Adipocyte (in vitro differentiated cells): ENCODE data around the gene PNKD.

Source experiments
- DNase-seq: peaks from one replicate; pipeline ENCODE4 v3.0.0-alpha.2; 2015; ENCODE audit warnings: low read depth
- H3K27me3 ChIP-seq: replicated peaks from 2 replicates; pipeline ENCODE4 v1.7.0; 2013; ENCODE audit warnings: mild to moderate bottlenecking, low read length, moderate library complexity; ENCODE audit not compliant: control insufficient read depth, insufficient read depth
- H3K36me3 ChIP-seq: 2 replicates; pipeline ENCODE4 v1.7.0; 2013; ENCODE audit warnings: low read length, mild to moderate bottlenecking, moderate library complexity; ENCODE audit not compliant: control insufficient read depth, insufficient read depth, severe bottlenecking
- H3K4me1 ChIP-seq: 2 replicates; pipeline ENCODE4 v1.7.0; 2013; ENCODE audit warnings: mild to moderate bottlenecking, low read length, moderate library complexity; ENCODE audit not compliant: control insufficient read depth, insufficient read depth
- H3K4me3 ChIP-seq: 2 replicates; pipeline ENCODE4 v1.7.0; 2013; ENCODE audit warnings: mild to moderate bottlenecking, low read length, moderate library complexity
- H3K9ac ChIP-seq: 2 replicates; pipeline ENCODE4 v1.7.0; 2013; ENCODE audit warnings: mild to moderate bottlenecking, low read length, moderate library complexity
- H3K9me3 ChIP-seq: 2 replicates; pipeline ENCODE4 v1.7.0; 2013; ENCODE audit warnings: mild to moderate bottlenecking, low read length, moderate library complexity; ENCODE audit not compliant: control insufficient read depth

PNKD gene

GRCh38 chr2:218374795-218375194, 104.5 kb downstream of the PNKD start:
- Histone ChIP-seq H3K27me3 (no peaks in the 10 kb centered on the region), H3K4me1 (peaks cover 27% of the 10 kb centered on the region), H3K4me3 (no peak overlapping the region), H3K36me3 (no peaks in the 10 kb centered on the region), H3K9me3 (no peaks in the 10 kb centered on the region), H3K9ac (no peak overlapping the region)
- DNase-seq, result no peak

GRCh38 chr2:218375212-218375611, 104.9 kb downstream of the PNKD start:
- peaks cover 23% of the 10 kb centered on the region for H3K4me1 ChIP-seq
- no peaks in the 10 kb centered on the region for H3K9me3 ChIP-seq
- H3K9ac ChIP-seq, result no peak overlapping the region
- H3K4me3 ChIP-seq, result no peak overlapping the region
- no peaks in the 10 kb centered on the region for H3K27me3 ChIP-seq
- DNase-seq, result peak; percentile 81
- H3K36me3 ChIP-seq, result no peaks in the 10 kb centered on the region

- no peak overlapping the region for H3K4me3 ChIP-seq
- H3K4me1 ChIP-seq, result peaks cover 7% of the 10 kb centered on the region
- no peaks in the 10 kb centered on the region for H3K36me3 ChIP-seq
- no peaks in the 10 kb centered on the region for H3K9me3 ChIP-seq
- H3K9ac ChIP-seq, result no peak overlapping the region
- peaks cover 16% of the 10 kb centered on the region for H3K27me3 ChIP-seq
- DNase-seq, result no peak
Observed at GRCh38 chr2:218378053-218378452, 107.7 kb downstream of the PNKD start.

- Histone ChIP-seq H3K4me1 (no peaks in the 10 kb centered on the region), H3K36me3 (no peaks in the 10 kb centered on the region), H3K9me3 (no peaks in the 10 kb centered on the region), H3K27me3 (peaks cover 25% of the 10 kb centered on the region), H3K9ac (no peak within 1 kb of the TSS), H3K4me3 (no peak within 1 kb of the TSS)
- no peak for DNase-seq
Observed at GRCh38 chr2:218381916-218382366, 111.6 kb downstream of the PNKD start, which contains the start of gene SLC11A1. TSS of gene SLC11A1 (plus strand) at chr2:218382273. CDS start at chr2:218382369, 96 bp downstream.

- Histone ChIP-seq H3K27me3 (peaks cover 33% of the 10 kb centered on the region), H3K9me3 (no peaks in the 10 kb centered on the region), H3K4me1 (no peaks in the 10 kb centered on the region), H3K4me3 (no peak overlapping the region), H3K9ac (no peak overlapping the region), H3K36me3 (no peaks in the 10 kb centered on the region)
- no peak for DNase-seq
Observed at GRCh38 chr2:218382785-218383184, 112.5 kb downstream of the PNKD start.

GRCh38 chr2:218383892-218384519, 113.7 kb downstream of the PNKD start:
- no peak for DNase-seq
- Histone ChIP-seq H3K9ac (no peak overlapping the region), H3K9me3 (no peaks in the 10 kb centered on the region), H3K4me3 (no peak overlapping the region), H3K36me3 (no peaks in the 10 kb centered on the region), H3K27me3 (peaks cover 35% of the 10 kb centered on the region), H3K4me1 (no peaks in the 10 kb centered on the region)

- Histone ChIP-seq H3K27me3 (peaks cover 35% of the 10 kb centered on the region), H3K4me1 (no peaks in the 10 kb centered on the region), H3K36me3 (no peaks in the 10 kb centered on the region), H3K4me3 (no peak overlapping the region), H3K9me3 (no peaks in the 10 kb centered on the region), H3K9ac (no peak overlapping the region)
- DNase-seq, result no peak
Observed at GRCh38 chr2:218384975-218385374, 114.7 kb downstream of the PNKD start.

- Histone ChIP-seq H3K36me3 (no peaks in the 10 kb centered on the region), H3K9ac (no peak overlapping the region), H3K4me3 (no peak overlapping the region), H3K4me1 (no peaks in the 10 kb centered on the region), H3K27me3 (peaks cover 32% of the 10 kb centered on the region), H3K9me3 (no peaks in the 10 kb centered on the region)
- DNase-seq, result no peak
Observed at GRCh38 chr2:218386505-218387368, 116.4 kb downstream of the PNKD start.

- H3K27me3 ChIP-seq, result peaks cover 23% of the 10 kb centered on the region
- H3K36me3 ChIP-seq, result no peaks in the 10 kb centered on the region
- no peaks in the 10 kb centered on the region for H3K4me1 ChIP-seq
- H3K9ac ChIP-seq, result no peak overlapping the region
- no peak overlapping the region for H3K4me3 ChIP-seq
- DNase-seq, result peak; percentile 36
- H3K9me3 ChIP-seq, result no peaks in the 10 kb centered on the region
Observed at GRCh38 chr2:218387369-218388194, 117.3 kb downstream of the PNKD start.

GRCh38 chr2:218389333-218390150, 119.2 kb downstream of the PNKD start:
- Histone ChIP-seq H3K4me3 (no peak overlapping the region), H3K36me3 (no peaks in the 10 kb centered on the region), H3K9me3 (no peaks in the 10 kb centered on the region), H3K27me3 (peaks cover 17% of the 10 kb centered on the region), H3K9ac (no peak overlapping the region), H3K4me1 (no peaks in the 10 kb centered on the region)
- DNase-seq, result no peak
